T-cell (primary cell): ENCODE results near the gene RAD9A. TPM values are rescaled to one million over a fixed set of nuclear protein-coding genes. Genes with fewer than 3 reads are reported as not detected.

ENCODE experiments used
- ATAC-seq, 4 experiments: fragments of 200-7000 bp in 3 of 4; fragments of 150-1000 bp in 1 of 4; cut with Tn5 transposase; replicated peaks in 1 of 4; 1 replicate in 3 of 4; 2 replicates in 1 of 4; pipeline ENCODE4 v1.10.0; 2021; ENCODE audit warnings: moderate library complexity in 3 of 4, mild to moderate bottlenecking in 2 of 4, moderate number of reproducible peaks in 1 of 4
- CTCF ChIA-PET, 2 donors: fragments of 300-600 bp; sonication (Branson Sonifier 250); formaldehyde crosslinking; loops; one replicate each; lab custom pipeline; 2022; ENCODE audit warnings: antibody characterized with exemption in 2 of 2; lab: Charles Lee
- POLR2A ChIA-PET, 2 donors: fragments of 300-600 bp; sonication (Branson Sonifier 250); formaldehyde crosslinking; loops; one replicate each; lab custom pipeline; 2022; ENCODE audit warnings: antibody characterized with exemption in 2 of 2; lab: Charles Lee
- DNase-seq, 35 experiments: peaks; one replicate each; pipeline versions ENCODE4 v3.0.0 to v3.0.0-alpha.2; 2013 to 2023
- H3K27ac ChIP-seq: one replicate; pipeline ENCODE4 v1.5.1; 2013; ENCODE audit warnings: low read length
- H3K27me3 ChIP-seq, 2 experiments: replicated peaks in 1 of 2; 1 replicate in 1 of 2; 2 replicates in 1 of 2; pipeline versions ENCODE4 v1.6.1 to v1.7.0; 2013; ENCODE audit warnings: low read length in 1 of 2, mixed read lengths in 1 of 2; ENCODE audit not compliant: control insufficient read depth in 2 of 2, insufficient read depth in 2 of 2; ENCODE audit errors: extremely low read depth in 1 of 2
- H3K36me3 ChIP-seq, 2 donors: 1 replicate in 1 of 2; 2 replicates in 1 of 2; pipeline versions ENCODE4 v1.6.1 to v1.7.0; 2013; ENCODE audit warnings: low read length in 1 of 2; ENCODE audit not compliant: control insufficient read depth in 2 of 2, insufficient read depth in 1 of 2; ENCODE audit errors: extremely low read depth in 1 of 2
- H3K4me1 ChIP-seq, 2 experiments: 1 replicate in 1 of 2; 2 replicates in 1 of 2; pipeline versions ENCODE4 v1.6.1 to v1.7.0; 2013; ENCODE audit warnings: low read length in 2 of 2, mixed read lengths in 1 of 2; ENCODE audit not compliant: insufficient read depth in 2 of 2, control insufficient read depth in 1 of 2; ENCODE audit errors: extremely low read depth in 1 of 2
- H3K4me3 ChIP-seq, 2 donors: 1 replicate in 1 of 2; 2 replicates in 1 of 2; pipeline versions ENCODE4 v1.5.1 to v1.7.0; 2013; ENCODE audit warnings: mild to moderate bottlenecking in 2 of 2, low read length in 1 of 2, moderate library complexity in 1 of 2; ENCODE audit not compliant: control insufficient read depth in 1 of 2; ENCODE audit errors: extremely low read depth in 1 of 2
- H3K9me3 ChIP-seq: 2 replicates; pipeline ENCODE4 v1.7.0; 2013
- H3K27ac Mint-ChIP-seq, 2 donors: one replicate each; pipeline ENCODE4 v1.8.0; 2020 to 2021; ENCODE audit warnings: mild to moderate bottlenecking in 2 of 2, mixed read lengths in 2 of 2
- H3K27me3 Mint-ChIP-seq, 2 donors: one replicate each; pipeline ENCODE4 v1.8.0; 2021 to 2022; ENCODE audit warnings: mixed read lengths in 2 of 2
- H3K36me3 Mint-ChIP-seq: one replicate; pipeline ENCODE4 v1.8.0; 2021; ENCODE audit warnings: mixed read lengths
- H3K4me1 Mint-ChIP-seq, 3 donors: one replicate each; pipeline ENCODE4 v1.8.0; 2020 to 2022; ENCODE audit warnings: mixed read lengths in 3 of 3, mild to moderate bottlenecking in 1 of 3
- H3K4me3 Mint-ChIP-seq, 3 donors: one replicate each; pipeline ENCODE4 v1.8.0; 2020 to 2022; ENCODE audit warnings: mild to moderate bottlenecking in 3 of 3, mixed read lengths in 3 of 3, moderate library complexity in 3 of 3
- H3K9me3 Mint-ChIP-seq, 3 donors: one replicate each; pipeline ENCODE4 v1.8.0; 2020 to 2022; ENCODE audit warnings: mixed read lengths in 3 of 3
- WGBS: methylation state at CpG from one replicate; pipeline ENCODE4 v1.1.5; 2013; ENCODE audit warnings: missing lambda C conversion rate; ENCODE audit not compliant: insufficient coverage; 5-methylcytosine and 5-hydroxymethylcytosine counted together
- total RNA-seq, 35 experiments: library from RNA in 6 of 35; stranded (reverse) in 6 of 35; fragments of 120-200 nt in 1 of 35; gene quantifications; one replicate each; pipeline versions ENCODE4 v1.2.1 to v1.2.4 and lab custom pipeline; 2013 to 2026

RAD9A gene
- total RNA-seq, 5 donors from 2014 or later (not counting 1 experiment from before 2014, with no cell fraction given) = 34.9 to 63.8 (median 56.2) TPM

- H3K36me3 ChIP-seq = peaks cover 10 to 44% of the 10 kb centered on the region in 2 donors
- peak overlapping the region; percentile 98 to 100 for H3K4me3 ChIP-seq
- Mint-ChIP-seq H3K9me3 (no peaks in the 10 kb centered on the region), H3K36me3 (peaks cover 15% of the 10 kb centered on the region), H3K4me3 (peak overlapping the region; percentile 92 to 97 (median 96)), H3K27me3 (no peaks in the 10 kb centered on the region), H3K4me1 (peaks cover 72 to 84% (median 79%) of the 10 kb centered on the region in 3 donors), H3K27ac (peak overlapping the region; percentile 96)
- peak overlapping the region; percentile 74 for H3K27ac ChIP-seq
- DNase-seq (no peak), ATAC-seq (no peak)
- no peaks in the 10 kb centered on the region for H3K27me3 ChIP-seq
- H3K4me1 ChIP-seq = peaks cover 52 to 92% of the 10 kb centered on the region in 2 experiments
- no peaks in the 10 kb centered on the region for H3K9me3 ChIP-seq
- ChIA-PET POLR2A (interaction anchor here in 1 of 2 donors (0.7 kb wide), 1 partner anchor 1888 kb away, joined by 4 read pairs; no protein-coding TSS in a partner anchor), CTCF (no interaction called here)
- 26% methylated on average over 14 of the region's 18 CpGs for WGBS
These were observed 14.7 kb downstream of the RAD9A start for GRCh38 chr11:67406420-67406968.

- ChIA-PET POLR2A (interaction anchor here in 1 of 2 donors (0.7 kb wide), 1 partner anchor 1889 kb away, joined by 4 read pairs; no protein-coding TSS in a partner anchor), CTCF (no interaction called here)
- H3K9me3 ChIP-seq = no peaks in the 10 kb centered on the region
- no peaks in the 10 kb centered on the region for H3K27me3 Mint-ChIP-seq
- peak overlapping the region; percentile 53 to 100 for H3K4me3 ChIP-seq
- peaks cover 15% of the 10 kb centered on the region for H3K36me3 Mint-ChIP-seq
- ATAC-seq = no peak
- peak overlapping the region; percentile 74 for H3K27ac ChIP-seq
- H3K4me1 Mint-ChIP-seq = peaks cover 78 to 88% (median 82%) of the 10 kb centered on the region in 3 donors
- peak overlapping the region; percentile 96 for H3K27ac Mint-ChIP-seq
- H3K27me3 ChIP-seq = no peaks in the 10 kb centered on the region
- H3K4me1 ChIP-seq = peaks cover 57 to 96% of the 10 kb centered on the region in 2 experiments
- peaks cover 10 to 44% of the 10 kb centered on the region in 2 donors for H3K36me3 ChIP-seq
- H3K9me3 Mint-ChIP-seq = no peaks in the 10 kb centered on the region
- 5% methylated on average over 9 of the region's 12 CpGs for WGBS
- peak overlapping the region; percentile 92 to 97 (median 96) for H3K4me3 Mint-ChIP-seq
- peak in 2 of 35 experiments; percentile 35 to 61 for DNase-seq
These were observed 15.3 kb downstream of the RAD9A start for GRCh38 chr11:67406969-67407687.

GRCh38 chr11:67407688-67408163 is 15.9 kb downstream of the RAD9A start:
- Histone ChIP-seq H3K9me3 (no peaks in the 10 kb centered on the region), H3K27ac (peak overlapping the region; percentile 74), H3K4me3 (peak overlapping the region; percentile 53 to 100), H3K36me3 (peaks cover 10 to 44% of the 10 kb centered on the region in 2 donors), H3K27me3 (no peaks in the 10 kb centered on the region), H3K4me1 (peaks cover 58 to 96% of the 10 kb centered on the region in 2 experiments)
- Mint-ChIP-seq H3K27me3 (no peaks in the 10 kb centered on the region), H3K4me3 (peak overlapping the region; percentile 92 to 97 (median 96)), H3K36me3 (peaks cover 15% of the 10 kb centered on the region), H3K4me1 (peaks cover 84 to 90% (median 85%) of the 10 kb centered on the region in 3 donors), H3K27ac (peak overlapping the region; percentile 96), H3K9me3 (no peaks in the 10 kb centered on the region)
- no peak for DNase-seq
- WGBS = 10% methylated on average over 6 of the region's 12 CpGs
- ATAC-seq = no peak
- CTCF ChIA-PET = no interaction called here
- POLR2A ChIA-PET = interaction anchor here in 1 of 2 donors (1.3 kb wide), 1 partner anchor 30 kb away, joined by 4 read pairs; the partner anchor contains the start of gene PTPRCAP

GRCh38 chr11:67408437-67409200 is 16.8 kb downstream of the RAD9A start:
- H3K36me3 Mint-ChIP-seq = peaks cover 15% of the 10 kb centered on the region
- ATAC-seq (peak; percentile 1 to 17 (median 2)), DNase-seq (peak in 3 of 35 experiments; percentile 26 to 48 (median 34))
- ChIA-PET CTCF (no interaction called here), POLR2A (interaction anchor here in 1 of 2 donors (1.3 kb wide), 1 partner anchor 29 kb away, joined by 4 read pairs; the partner anchor contains the start of gene PTPRCAP)
- no peaks in the 10 kb centered on the region for H3K27me3 Mint-ChIP-seq
- Histone ChIP-seq H3K4me1 (peaks cover 66 to 96% of the 10 kb centered on the region in 2 experiments), H3K4me3 (peak overlapping the region; percentile 63 to 100), H3K27ac (peak overlapping the region; percentile 74), H3K27me3 (no peaks in the 10 kb centered on the region), H3K9me3 (no peaks in the 10 kb centered on the region), H3K36me3 (peaks cover 10 to 44% of the 10 kb centered on the region in 2 donors)
- H3K4me3 Mint-ChIP-seq = peak overlapping the region; percentile 92 to 97 (median 96)
- H3K27ac Mint-ChIP-seq = peak overlapping the region; percentile 96
- H3K4me1 Mint-ChIP-seq = peaks cover 85 to 91% (median 86%) of the 10 kb centered on the region in 3 donors
- H3K9me3 Mint-ChIP-seq = no peaks in the 10 kb centered on the region
- WGBS = 0% methylated on average over 12 of the region's 18 CpGs

GRCh38 chr11:67409261-67409666 is 17.5 kb downstream of the RAD9A start:
- Histone ChIP-seq H3K27me3 (no peaks in the 10 kb centered on the region), H3K4me1 (peaks cover 66 to 99% of the 10 kb centered on the region in 2 experiments), H3K36me3 (peaks cover 10 to 44% of the 10 kb centered on the region in 2 donors), H3K4me3 (peak overlapping the region; percentile 63 to 100), H3K27ac (peak overlapping the region; percentile 74), H3K9me3 (no peaks in the 10 kb centered on the region)
- peaks cover 15% of the 10 kb centered on the region for H3K36me3 Mint-ChIP-seq
- peak; percentile 60 to 84 (median 73) for DNase-seq
- no peaks in the 10 kb centered on the region for H3K9me3 Mint-ChIP-seq
- peaks cover 85 to 93% (median 88%) of the 10 kb centered on the region in 3 donors for H3K4me1 Mint-ChIP-seq
- ChIA-PET POLR2A (interaction anchor here in 1 of 2 donors (1.3 kb wide), 1 partner anchor 28 kb away, joined by 4 read pairs; the partner anchor contains the start of gene PTPRCAP), CTCF (no interaction called here)
- ATAC-seq = peak; percentile 76 to 81 (median 78)
- peak overlapping the region; percentile 97 for H3K27ac Mint-ChIP-seq
- 0% methylated on average over 24 of the region's 24 CpGs for WGBS
- H3K4me3 Mint-ChIP-seq = peak overlapping the region; percentile 92 to 97 (median 96)
- no peaks in the 10 kb centered on the region for H3K27me3 Mint-ChIP-seq
